NCI-H128 (cell line): Measurements from ENCODE around the gene PDAP1.
"Not testable (repeated sequence)": the region's sequence is repeated elsewhere in the genome, so short reads cannot be mapped to it uniquely, and the experiment has no call there.

Experiments used
- DNase-seq: peaks from one replicate; lab custom pipeline; 2025; ENCODE audit not compliant: unreplicated experiment; lab: John Stamatoyannopoulos, UW

The PDAP1 gene

DNA sequence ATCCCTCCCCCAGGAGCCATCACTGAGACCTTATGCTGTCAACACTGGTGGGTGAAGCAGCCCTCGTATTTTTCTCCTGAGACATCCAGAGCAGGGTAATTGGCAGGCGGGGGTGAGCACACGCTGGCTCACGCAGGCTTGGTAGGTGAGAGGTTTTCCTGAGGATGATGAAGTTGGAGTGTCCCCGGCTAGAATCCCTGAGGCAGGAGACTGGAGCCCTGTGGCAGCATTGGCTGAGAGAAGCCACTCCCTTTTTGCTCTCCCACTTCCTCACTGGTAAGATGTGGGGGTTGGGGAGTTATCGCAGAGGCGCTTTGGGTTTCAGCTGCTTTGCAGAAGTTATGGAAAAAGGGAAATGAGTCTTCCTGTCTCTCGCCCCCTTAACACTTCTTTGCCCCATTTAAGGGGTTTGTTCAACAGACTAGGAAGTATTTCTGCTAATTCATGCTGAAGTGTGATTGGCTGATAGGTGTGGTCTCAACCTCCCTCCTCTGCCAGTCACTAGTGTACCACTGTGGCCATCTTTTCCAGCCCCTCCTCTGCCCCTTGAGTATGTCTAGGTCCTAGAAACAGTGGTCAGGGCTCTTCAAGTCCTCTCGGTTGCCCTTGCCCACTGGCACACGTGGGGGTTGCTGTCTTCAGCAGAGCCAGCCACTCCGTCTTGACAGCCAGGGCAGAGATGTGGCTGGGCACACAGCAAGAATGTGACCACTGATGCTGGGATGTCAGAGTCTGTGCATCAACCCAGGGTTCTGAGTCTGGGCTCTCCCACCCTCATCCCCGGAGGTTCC is 28.2 kb downstream of the PDAP1 start:
- DNase-seq: no peak

DNA sequence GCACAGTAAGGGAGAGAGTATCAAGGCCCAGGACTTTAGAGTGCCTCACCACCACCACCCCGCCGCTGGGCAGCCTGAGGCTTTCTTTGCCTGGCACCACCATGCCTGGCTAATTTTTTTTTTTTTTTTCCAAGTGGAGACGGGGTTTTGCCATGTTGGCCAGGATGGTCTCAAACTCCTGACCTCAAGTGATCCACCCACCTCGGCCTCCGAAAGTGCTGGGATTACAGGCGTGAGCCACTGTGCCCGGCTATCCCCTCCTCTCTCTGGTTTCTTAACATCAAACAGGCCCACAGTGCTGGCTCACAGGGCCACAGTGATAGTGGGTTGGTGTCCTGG is 28.7 kb downstream of the PDAP1 start:
- DNase-seq: not testable (repeated sequence)

DNA sequence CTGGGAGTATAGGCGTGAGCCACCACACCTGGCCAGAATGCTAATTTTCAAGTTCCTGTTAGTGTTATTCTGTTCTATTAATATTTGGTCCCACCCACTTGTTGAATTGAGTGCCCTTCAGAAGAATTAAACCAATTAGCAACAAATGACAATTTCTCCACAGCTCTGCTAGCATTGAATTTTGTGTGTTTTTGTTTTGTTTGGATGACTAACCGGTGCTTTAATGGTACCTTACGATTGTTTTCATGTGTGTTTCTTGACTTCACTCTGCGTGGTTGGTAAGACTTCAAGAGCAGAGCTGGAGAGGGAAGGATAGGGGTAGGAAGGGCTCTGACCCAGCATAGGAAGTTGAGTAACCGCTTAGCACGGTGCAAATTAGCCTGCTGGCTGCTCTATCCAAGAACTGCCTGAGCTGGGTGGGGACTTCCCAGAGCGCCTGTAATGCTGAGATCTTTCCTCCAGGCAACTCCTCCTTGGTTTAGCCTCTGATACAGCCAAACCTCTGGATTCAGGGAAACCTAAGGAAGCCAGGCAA is 29.3 kb downstream of the PDAP1 start:
- no peak for DNase-seq

DNA sequence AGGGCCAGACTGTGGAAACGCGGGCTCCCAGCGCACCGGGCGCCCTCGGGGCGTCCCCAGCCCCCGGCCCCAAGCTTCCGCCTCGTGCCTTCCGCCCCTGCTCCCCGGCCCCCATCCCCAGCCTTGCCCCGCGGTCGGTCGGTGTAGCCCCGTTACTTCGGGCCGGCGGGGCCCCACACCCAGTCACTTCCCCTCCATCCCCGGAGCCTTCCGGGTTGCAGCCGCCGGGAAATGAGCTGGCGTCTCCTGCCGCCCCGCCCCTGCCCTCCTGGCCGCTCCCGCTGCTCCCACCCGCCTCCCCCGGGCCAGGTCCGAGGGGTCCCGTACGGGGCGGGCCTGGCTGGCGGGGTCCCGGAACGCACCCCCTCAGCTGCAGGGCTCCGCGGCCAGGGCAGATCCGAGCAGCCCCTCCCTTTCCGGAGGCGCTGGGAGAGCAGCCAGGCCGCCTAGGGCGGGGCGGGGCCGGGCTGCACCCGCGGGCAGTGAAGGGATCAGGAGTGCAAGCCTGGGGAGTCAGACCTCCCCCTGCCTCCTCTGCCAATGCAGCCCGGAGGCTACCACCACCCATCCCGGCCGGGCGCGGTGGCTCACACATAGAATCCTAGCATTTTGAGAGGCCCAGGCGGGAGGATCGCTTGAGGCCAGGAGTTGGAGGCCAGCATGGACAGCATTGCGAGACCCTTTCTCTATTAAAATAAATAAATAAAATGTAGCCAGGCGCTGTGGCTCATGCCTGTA is 33.2 kb downstream of the PDAP1 start:
- DNase-seq: no peak

DNA sequence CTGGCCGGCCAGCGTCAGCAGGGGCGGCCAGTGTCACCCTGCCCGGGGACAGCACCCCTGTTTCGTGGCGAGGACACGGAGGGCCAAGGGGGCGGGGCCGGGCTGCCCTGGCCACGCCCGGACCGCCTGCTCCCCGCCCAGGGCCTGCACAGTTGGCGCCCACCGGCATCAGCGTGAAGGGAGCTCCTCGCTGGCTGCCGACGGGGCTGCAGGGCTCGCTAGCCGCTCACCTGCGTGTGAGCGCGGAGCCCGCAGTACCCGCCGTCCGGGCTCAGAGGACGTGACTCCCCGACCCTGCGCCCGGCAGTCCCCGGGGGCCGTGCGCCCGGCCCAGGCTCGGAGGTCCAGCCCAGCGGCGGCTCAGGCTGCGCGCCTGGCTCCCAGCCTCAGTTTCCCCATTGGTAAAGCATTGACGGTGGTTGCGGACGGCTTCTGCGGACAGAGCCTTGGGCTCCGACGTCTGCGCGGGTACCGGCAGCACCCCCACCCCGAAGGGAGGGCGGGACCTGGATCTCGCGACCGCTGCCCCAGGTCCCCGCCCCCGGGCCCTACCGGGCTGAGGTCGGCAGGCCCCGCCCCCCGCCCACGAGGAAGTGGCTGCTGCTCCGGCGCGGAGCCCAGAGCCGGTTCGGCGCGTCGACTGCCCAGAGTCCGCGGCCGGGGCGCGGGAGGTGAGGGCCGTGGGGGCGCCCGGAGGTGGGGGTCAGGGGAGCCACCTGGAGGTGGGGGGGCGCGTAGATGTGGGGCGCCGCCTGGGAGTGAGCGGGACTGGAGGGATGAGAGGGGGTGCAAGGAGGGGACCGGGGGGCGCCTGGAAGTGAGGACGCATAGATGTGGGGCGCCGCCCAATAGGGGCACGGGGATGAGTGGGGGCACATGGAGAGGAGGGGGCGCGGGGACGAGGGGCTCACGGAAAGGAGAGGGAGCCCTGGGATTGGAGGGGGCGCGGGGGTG is 34.0 kb downstream of the PDAP1 start, which contains the start of gene ARPC1B:
Gene ARPC1B, plus strand, starts transcription at position 620 of the 954 bp plus-strand sequence. CDS start 10,985 bp downstream, outside the sequence.
- DNase-seq: no peak

DNA sequence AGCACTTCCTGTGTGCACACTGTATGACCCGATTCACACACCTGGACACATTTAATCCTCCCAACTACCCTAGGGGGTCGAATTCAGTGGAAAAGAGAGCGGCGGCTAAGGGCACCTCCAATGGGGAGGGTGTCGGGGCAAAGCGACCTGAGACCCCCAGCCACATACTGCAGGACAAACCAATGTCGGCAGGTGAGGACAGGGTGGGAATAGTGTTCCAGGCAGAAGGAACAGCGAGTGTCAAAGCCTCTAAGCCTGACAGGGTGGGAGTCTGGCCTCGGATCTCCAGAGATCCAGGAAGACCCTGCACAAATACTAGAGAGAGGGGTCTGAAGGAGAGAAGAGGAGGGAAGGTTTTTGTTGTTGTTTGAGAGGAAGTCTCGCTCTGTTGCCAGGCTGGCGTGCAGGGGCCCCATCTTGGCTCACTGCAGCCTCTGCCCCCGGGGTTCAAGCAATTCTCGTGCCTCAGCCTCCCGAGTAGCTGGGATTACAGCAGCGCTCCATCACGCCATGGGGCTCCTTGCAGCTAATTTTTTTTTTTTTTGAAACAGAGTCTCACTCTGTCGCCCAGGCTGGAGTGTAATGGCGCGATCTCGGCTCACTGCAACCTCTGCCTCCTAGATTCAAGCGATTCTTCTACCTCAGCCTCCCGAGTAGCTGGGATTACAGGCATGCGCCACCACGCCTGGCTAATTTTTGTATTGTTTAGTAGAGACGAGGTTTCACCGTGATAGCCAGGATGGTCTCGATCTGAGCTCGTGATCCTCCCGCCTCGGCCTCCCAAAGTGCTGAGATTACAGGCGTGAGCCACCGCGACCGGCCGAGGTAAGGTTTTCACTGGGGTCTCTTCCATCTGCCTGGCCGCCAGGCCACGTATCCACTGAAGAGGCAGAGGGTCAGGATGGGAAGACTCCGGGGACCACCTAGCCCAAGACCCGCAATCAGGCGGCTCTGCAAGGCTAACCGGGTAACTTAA is 35.0 kb downstream of the PDAP1 start:
- no peak for DNase-seq

DNA sequence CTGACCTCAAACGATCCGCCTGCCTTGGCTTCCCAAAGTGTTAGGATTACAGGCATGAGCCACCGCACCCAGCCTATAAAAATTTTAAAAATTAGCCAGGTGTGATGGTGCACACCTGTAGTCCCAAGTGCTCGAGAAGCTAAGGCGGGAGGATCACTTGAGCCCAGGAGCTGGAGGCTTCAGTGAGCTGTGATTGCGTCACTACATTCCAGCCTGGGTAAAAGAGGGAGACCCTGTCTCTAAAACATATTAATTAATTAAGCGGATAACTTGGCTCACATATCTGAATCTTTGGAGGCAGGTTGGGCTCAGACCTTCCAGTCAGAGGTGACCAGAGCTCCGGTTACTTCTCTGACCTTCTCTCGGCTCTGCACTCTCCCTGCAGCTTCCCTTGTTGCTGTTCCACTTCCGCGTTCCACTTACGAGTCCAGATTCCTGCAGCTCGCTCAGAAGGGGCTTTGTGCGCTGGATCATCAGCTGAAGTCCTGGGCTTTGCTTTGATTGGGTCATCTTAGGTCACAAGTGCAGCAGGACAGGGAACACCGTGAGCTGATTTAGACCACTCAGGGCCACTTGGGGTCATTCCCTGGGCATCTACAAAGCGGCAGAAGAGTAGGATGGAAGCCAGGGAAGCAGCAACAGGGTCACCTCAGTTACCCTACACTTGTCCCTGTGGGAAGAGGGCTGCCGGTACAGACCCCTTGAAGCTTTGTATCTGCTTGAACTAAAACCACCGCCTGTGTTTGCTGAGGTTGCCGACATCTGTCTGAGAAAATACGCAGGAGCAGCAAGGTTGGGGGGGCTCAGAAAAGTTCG is 35.9 kb downstream of the PDAP1 start:
- DNase-seq: no peak

DNA sequence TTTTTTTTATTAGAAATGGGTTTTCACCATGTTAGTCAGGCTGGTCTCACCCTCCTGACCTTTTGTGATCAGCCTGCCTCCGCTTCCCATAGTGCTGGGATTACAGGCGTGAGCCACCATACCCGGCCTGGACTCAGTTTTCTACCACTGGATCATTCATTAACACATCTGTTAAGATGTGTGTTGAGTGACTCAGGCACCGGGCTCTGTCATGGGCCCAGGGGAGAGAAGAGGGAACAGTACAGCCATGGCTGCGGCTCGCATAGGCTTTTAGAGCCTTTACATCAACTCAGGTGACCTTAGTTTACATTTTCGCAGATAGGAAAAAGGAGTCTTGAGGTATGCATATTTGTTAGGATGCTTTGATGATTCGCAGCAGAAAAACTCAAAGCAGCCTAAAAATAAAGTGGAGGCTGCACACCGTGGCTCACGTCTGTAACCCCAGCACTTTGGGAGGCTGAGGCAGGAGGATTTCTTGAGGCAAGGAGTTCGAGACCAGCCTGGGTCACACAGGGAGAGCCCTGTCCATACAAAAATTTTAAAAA is 36.9 kb downstream of the PDAP1 start:
- no peak for DNase-seq

DNA sequence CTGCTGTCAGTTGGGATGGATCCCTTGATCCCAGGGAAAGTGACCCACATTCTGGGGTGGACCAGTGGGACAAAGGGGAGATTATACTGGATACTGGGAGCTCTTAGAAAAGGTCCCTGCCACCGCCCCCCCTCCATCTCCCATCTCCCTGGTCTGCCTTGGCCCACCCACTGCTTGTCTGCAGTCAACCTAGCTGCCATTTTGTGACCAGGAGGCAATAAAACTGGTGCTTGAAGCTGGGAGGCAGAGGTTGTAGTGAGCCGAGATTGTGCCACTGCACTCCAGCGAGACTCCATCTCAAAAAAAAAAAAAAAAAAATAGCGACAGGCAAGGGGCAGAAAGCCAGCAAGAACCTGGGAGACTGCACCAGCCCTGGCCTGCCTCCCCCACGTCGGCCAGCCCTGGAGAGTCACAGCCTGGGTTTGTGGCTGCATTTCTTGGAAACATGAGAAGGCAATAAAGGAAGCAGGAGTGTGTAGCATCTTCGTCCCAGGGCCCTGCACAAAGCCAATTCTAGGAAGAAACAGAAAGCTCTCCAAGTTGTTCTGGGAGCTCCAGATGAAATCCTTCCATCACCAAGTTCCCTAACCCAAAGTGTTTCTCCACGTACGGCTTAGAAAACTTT is 38.5 kb downstream of the PDAP1 start:
- no peak for DNase-seq

DNA sequence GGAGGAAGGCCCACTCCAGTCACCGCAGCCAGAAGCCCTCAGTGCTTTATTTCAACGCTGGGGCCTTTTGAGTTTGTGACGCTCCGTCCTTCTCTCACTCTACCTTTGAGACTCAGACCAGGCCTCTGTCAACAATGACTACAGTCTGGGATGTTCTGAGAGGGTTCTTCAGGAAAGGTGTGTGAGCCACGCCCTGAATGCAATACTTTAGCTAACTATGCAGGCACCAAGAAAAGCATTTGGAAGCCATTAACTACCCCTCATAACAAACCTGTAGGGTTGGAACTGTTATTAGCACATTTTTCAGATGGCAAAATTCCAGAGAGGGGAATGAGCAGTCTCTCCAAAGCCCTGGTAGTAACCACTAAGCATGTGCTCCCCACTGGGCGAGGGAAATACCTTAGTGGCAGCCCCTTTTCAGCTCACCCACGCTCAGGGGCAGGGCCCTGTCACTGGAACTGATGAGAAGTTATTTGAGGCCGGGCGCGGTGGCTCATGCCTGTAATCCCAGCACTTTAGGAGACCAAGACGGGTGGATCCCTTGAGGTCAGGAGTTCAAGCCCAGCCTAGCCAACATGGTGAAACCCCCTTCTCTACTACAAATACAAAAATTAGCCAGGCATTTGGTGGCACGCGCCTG is 39.5 kb downstream of the PDAP1 start:
- no peak for DNase-seq

DNA sequence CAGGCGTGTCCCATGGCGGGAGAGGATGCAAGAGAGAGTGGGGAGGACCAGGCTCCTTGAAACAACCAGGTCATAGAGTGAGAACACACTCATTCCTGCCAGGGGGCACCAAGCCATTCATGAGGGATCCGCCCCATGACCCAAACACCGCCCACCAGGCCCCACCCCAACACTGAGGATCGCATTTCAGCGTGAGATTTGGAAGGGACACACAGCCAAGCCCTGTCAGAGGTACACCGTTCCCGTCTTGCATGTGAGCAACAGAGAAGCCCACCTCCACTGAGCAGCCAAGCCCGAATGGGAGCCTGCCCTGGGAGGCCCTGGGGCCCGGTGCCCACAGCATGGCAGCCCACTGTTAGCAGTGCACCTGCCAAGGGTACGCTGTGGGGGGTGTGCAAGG is 41.8 kb downstream of the PDAP1 start:
- no peak for DNase-seq

DNA sequence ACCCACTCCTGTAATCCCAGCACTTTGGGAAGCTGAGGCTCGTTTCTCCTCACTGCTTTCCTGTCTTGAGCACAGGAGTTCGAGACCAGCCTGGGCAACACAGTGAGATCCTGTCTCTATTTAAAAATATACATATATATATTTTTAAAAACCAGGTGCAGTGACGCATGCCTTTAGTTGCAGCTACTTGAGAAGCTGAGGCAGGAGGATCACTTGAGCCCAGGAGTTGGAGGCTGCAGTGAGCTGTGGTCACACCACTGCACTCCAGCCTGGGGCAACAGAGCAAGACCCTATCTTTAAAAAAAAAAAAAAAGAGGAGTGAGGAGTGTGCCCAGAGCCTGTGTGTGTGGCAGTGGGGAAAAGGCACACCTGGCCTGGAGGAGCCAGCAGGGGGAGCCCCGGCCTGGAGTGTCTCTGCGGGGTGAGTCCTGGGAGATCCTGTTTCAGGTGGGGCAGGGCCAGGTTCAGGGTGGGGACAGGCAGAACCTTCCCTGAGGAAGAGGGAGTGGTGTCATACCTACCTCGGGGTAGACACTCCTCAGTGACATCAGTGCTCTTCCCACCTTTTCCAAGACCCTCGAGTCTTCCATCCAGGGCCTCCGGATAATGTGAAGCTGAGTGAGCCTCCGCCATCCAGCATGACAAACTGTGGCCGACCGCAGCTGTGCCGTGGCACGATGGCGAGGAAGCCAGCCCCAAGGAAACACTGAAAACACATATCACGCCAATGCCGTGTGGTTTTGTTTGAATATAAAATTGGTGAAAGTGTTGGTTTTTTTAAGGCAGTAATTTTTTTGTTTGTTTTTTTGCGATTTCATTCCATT is 42.9 kb downstream of the PDAP1 start:
- no peak for DNase-seq

DNA sequence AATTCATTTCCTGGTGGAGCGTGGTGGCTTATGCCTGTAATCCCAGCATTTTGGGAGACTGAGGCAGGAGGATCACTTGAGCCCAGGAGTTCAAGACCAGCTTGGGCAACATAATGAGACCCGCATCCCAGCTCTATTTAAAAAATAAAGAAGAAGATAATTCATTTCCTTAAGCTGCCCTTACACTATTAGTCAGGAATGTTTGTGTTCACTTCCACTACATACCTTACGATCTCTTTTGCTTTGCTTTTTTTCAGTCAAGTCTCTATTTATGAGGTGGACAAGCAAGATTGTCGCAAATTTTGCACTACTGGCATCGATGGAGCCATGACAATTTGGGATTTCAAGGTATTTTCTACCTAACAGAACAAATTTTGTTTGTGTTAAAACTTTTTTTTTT is 45.1 kb downstream of the PDAP1 start:
- no peak for DNase-seq

DNA sequence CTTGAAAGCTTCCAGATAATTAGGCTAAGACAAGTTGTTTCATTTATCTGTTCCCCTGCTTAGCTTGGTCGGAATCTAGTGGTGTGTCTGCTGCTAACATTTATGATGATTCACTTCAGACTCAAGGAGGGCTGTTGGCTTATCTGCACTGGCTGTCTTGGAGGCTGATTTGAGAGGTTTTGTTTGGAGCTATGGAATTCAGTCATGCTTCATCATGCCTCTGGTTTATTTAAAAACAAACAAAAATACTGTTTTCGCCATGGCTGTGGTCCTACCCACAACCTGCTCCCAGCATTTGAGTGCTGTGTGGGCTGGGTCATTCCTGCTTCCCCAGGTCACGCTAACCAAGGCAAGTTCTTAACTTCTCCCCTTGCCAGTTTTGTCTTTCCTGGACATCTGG is 45.6 kb downstream of the PDAP1 start:
- DNase-seq: no peak

DNA sequence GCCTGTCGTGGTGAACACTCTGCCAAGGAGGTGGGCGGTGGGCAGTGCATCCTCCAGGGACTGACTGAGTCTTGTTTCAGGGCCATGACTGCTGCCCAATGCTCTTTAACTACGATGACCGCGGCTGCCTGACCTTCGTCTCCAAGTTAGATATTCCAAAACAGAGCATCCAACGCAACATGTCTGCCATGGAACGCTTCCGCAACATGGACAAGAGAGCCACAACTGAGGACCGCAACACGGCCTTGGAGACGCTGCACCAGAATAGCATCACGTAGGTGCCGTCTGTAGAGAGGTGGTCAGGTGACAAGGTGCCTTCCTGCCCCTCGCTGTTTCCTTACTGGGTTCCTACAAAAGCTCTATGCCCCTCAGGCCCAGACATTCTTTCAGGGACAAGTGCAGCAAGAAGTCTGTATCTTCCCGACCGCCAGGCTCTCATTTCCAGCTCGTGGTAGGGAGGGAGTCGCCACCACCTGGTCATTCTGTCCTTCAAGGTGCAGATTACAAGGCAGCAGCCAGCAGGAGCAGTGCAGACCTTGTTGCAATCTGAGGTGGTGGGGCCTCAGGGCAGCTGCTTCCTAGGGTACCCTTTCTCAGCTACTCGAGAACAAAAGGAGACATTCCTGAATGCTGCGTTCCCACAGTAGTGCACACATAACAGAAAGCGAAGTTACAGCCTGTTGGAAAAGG is 48.8 kb downstream of the PDAP1 start:
- DNase-seq: no peak

DNA sequence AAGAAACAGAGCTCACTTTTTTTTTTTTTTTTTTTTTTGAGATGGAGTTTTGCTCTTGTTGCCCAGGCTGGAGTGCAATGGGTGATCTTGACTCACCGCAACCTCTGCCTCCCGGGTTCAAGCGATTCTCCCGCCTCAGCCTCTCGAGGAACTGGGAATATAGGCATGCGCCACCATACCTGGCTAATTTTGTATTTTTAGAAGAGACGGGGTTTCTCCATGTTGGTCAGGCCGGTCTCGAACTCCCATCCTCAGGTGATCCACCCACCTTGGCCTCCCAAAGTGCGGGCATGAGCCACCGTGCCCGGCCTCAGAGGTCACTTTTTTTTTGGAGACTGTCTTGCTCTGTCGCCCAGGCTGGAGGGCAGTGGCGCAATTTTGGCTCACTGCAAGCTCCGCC is 49.9 kb downstream of the PDAP1 start:
- DNase-seq: not testable (repeated sequence)
